ENCODE measurements around the gene ZGPAT.

ZGPAT gene

GRCh38 chr20:63765902-63766301, 58.1 kb downstream of the ZGPAT start:
- Histone ChIP-seq H2BK15ac (ENCODE audit: low read length) (no peak overlapping the region), H3K9me3 (replicated peaks in 1 of 2; ENCODE audit: control insufficient read depth in 2 of 2, insufficient read depth in 1 of 2, low read depth in 1 of 2, low read length in 2 of 2) (peaks cover 0 to 2% of the 10 kb centered on the region in 2 donors), H4K91ac (ENCODE audit: low read depth, low read length, poor library complexity) (no peak overlapping the region), H3K79me1 (ENCODE audit: low read depth, low read length) (peaks cover 3% of the 10 kb centered on the region), H4K8ac (ENCODE audit: low read depth, low read length) (no peak overlapping the region), H3K14ac (ENCODE audit: low read length) (no peak overlapping the region), H3K23ac (ENCODE audit: low read depth, low read length, poor library complexity) (no peak overlapping the region), H2AFZ (ENCODE audit: low read length) (no peak overlapping the region), H2AK5ac (ENCODE audit: low read depth, low read length) (no peak overlapping the region), H2BK5ac (ENCODE audit: low read length) (no peak overlapping the region), H3K4ac (ENCODE audit: low read length) (no peak overlapping the region), H3K9ac (ENCODE audit: low read depth, low read length, poor library complexity) (no peak overlapping the region), H3K27ac (replicated peaks; ENCODE audit: low read length) (no peak overlapping the region), H3K27me3 (ENCODE audit: control insufficient read depth in 3 of 3, insufficient read depth in 3 of 3, low read depth in 1 of 3, low read length in 3 of 3) (no peaks in the 10 kb centered on the region), H3K4me1 (ENCODE audit: control insufficient read depth in 2 of 2, insufficient read depth in 1 of 2, low read depth in 1 of 2, low read length in 2 of 2) (no peaks in the 10 kb centered on the region), H3K18ac (ENCODE audit: low read length) (no peak overlapping the region), H3K4me3 (ENCODE audit: low read length in 2 of 2) (no peak overlapping the region), H2BK12ac (ENCODE audit: low read length) (no peak overlapping the region), H2BK120ac (ENCODE audit: low read depth, low read length) (no peak overlapping the region), H3K4me2 (ENCODE audit: insufficient read depth, low read length, poor library complexity, severe bottlenecking) (no peak overlapping the region), H3K36me3 (replicated peaks in 1 of 2; ENCODE audit: control insufficient read depth in 2 of 2, insufficient read depth in 2 of 2, low read length in 2 of 2) (peaks cover 3 to 65% of the 10 kb centered on the region in 2 donors)
- DNase-seq (ENCODE audit: low spot score) = no peak
- WGBS, 2 donors (ENCODE audit: extremely low coverage in 2 of 2, insufficient read length in 2 of 2, insufficient replicate concordance in 1 of 2) = no CpG with 5 or more reads among the region's 7 CpGs

- no CpG with 5 or more reads among the region's 38 CpGs for WGBS, 2 donors (ENCODE audit: extremely low coverage in 2 of 2, insufficient read length in 2 of 2, insufficient replicate concordance in 1 of 2)
These were observed 59.0 kb downstream of the ZGPAT start for GRCh38 chr20:63766695-63767426.

GRCh38 chr20:63767456-63767855, 59.6 kb downstream of the ZGPAT start:
- Histone ChIP-seq H2AK5ac (ENCODE audit: low read depth, low read length) (no peak overlapping the region), H3K27me3 (ENCODE audit: control insufficient read depth in 3 of 3, insufficient read depth in 3 of 3, low read depth in 1 of 3, low read length in 3 of 3) (no peaks in the 10 kb centered on the region), H3K4ac (ENCODE audit: low read length) (no peak overlapping the region), H2BK12ac (ENCODE audit: low read length) (no peak overlapping the region), H3K4me2 (ENCODE audit: insufficient read depth, low read length, poor library complexity, severe bottlenecking) (no peak overlapping the region), H3K4me3 (ENCODE audit: low read length in 2 of 2) (no peak overlapping the region), H4K8ac (ENCODE audit: low read depth, low read length) (no peak overlapping the region), H2AFZ (ENCODE audit: low read length) (no peak overlapping the region), H3K14ac (ENCODE audit: low read length) (no peak overlapping the region), H3K79me1 (ENCODE audit: low read depth, low read length) (peaks cover 3% of the 10 kb centered on the region), H2BK5ac (ENCODE audit: low read length) (peak overlapping the region; percentile 39), H3K9ac (ENCODE audit: low read depth, low read length, poor library complexity) (no peak overlapping the region), H4K91ac (ENCODE audit: low read depth, low read length, poor library complexity) (no peak overlapping the region), H3K9me3 (replicated peaks in 1 of 2; ENCODE audit: control insufficient read depth in 2 of 2, insufficient read depth in 1 of 2, low read depth in 1 of 2, low read length in 2 of 2) (peaks cover 0 to 2% of the 10 kb centered on the region in 2 donors), H2BK120ac (ENCODE audit: low read depth, low read length) (no peak overlapping the region), H3K27ac (replicated peaks; ENCODE audit: low read length) (no peak overlapping the region), H3K23ac (ENCODE audit: low read depth, low read length, poor library complexity) (peak overlapping the region; percentile 67), H2BK15ac (ENCODE audit: low read length) (no peak overlapping the region), H3K36me3 (replicated peaks in 1 of 2; ENCODE audit: control insufficient read depth in 2 of 2, insufficient read depth in 2 of 2, low read length in 2 of 2) (peaks cover 3 to 70% of the 10 kb centered on the region in 2 donors), H3K4me1 (ENCODE audit: control insufficient read depth in 2 of 2, insufficient read depth in 1 of 2, low read depth in 1 of 2, low read length in 2 of 2) (no peaks in the 10 kb centered on the region), H3K18ac (ENCODE audit: low read length) (no peak overlapping the region)
- WGBS, 2 donors (ENCODE audit: extremely low coverage in 2 of 2, insufficient read length in 2 of 2, insufficient replicate concordance in 1 of 2) = no CpG with 5 or more reads among the region's 18 CpGs
- DNase-seq (ENCODE audit: low spot score) = no peak

More at GRCh38 chr20:63766695-63767426, 59.0 kb downstream of the ZGPAT start:
- DNase-seq (ENCODE audit: low spot score) = no peak
- Histone ChIP-seq H3K18ac (ENCODE audit: low read length) (no peak overlapping the region), H2BK5ac (ENCODE audit: low read length) (peak overlapping the region; percentile 39), H3K23ac (ENCODE audit: low read depth, low read length, poor library complexity) (no peak overlapping the region), H2BK12ac (ENCODE audit: low read length) (no peak overlapping the region), H3K9me3 (replicated peaks in 1 of 2; ENCODE audit: control insufficient read depth in 2 of 2, insufficient read depth in 1 of 2, low read depth in 1 of 2, low read length in 2 of 2) (peaks cover 0 to 2% of the 10 kb centered on the region in 2 donors), H3K4me3 (ENCODE audit: low read length in 2 of 2) (no peak overlapping the region), H2BK15ac (ENCODE audit: low read length) (no peak overlapping the region), H3K14ac (ENCODE audit: low read length) (no peak overlapping the region), H2BK120ac (ENCODE audit: low read depth, low read length) (no peak overlapping the region), H3K9ac (ENCODE audit: low read depth, low read length, poor library complexity) (no peak overlapping the region), H4K8ac (ENCODE audit: low read depth, low read length) (no peak overlapping the region), H2AFZ (ENCODE audit: low read length) (no peak overlapping the region), H3K4ac (ENCODE audit: low read length) (no peak overlapping the region), H3K36me3 (replicated peaks in 1 of 2; ENCODE audit: control insufficient read depth in 2 of 2, insufficient read depth in 2 of 2, low read length in 2 of 2) (peaks cover 3 to 73% of the 10 kb centered on the region in 2 donors), H3K79me1 (ENCODE audit: low read depth, low read length) (peaks cover 3% of the 10 kb centered on the region), H3K4me1 (ENCODE audit: control insufficient read depth in 2 of 2, insufficient read depth in 1 of 2, low read depth in 1 of 2, low read length in 2 of 2) (no peaks in the 10 kb centered on the region), H3K27ac (replicated peaks; ENCODE audit: low read length) (no peak overlapping the region), H3K27me3 (ENCODE audit: control insufficient read depth in 3 of 3, insufficient read depth in 3 of 3, low read depth in 1 of 3, low read length in 3 of 3) (no peaks in the 10 kb centered on the region), H2AK5ac (ENCODE audit: low read depth, low read length) (no peak overlapping the region), H3K4me2 (ENCODE audit: insufficient read depth, low read length, poor library complexity, severe bottlenecking) (no peak overlapping the region), H4K91ac (ENCODE audit: low read depth, low read length, poor library complexity) (no peak overlapping the region)

GRCh38 chr20:63767886-63768285, 60.0 kb downstream of the ZGPAT start:
- no peaks in the 10 kb centered on the region for H3K4me1 ChIP-seq (ENCODE audit: control insufficient read depth in 2 of 2, insufficient read depth in 1 of 2, low read depth in 1 of 2, low read length in 2 of 2)
- peaks cover 3 to 66% of the 10 kb centered on the region in 2 donors for H3K36me3 ChIP-seq (replicated peaks in 1 of 2; ENCODE audit: control insufficient read depth in 2 of 2, insufficient read depth in 2 of 2, low read length in 2 of 2)
- no peak overlapping the region for H2BK12ac ChIP-seq (ENCODE audit: low read length)
- peaks cover 0 to 2% of the 10 kb centered on the region in 2 donors for H3K9me3 ChIP-seq (replicated peaks in 1 of 2; ENCODE audit: control insufficient read depth in 2 of 2, insufficient read depth in 1 of 2, low read depth in 1 of 2, low read length in 2 of 2)
- no peak overlapping the region for H4K91ac ChIP-seq (ENCODE audit: low read depth, low read length, poor library complexity)
- peak overlapping the region; percentile 19 for H3K18ac ChIP-seq (ENCODE audit: low read length)
- H3K27me3 ChIP-seq (ENCODE audit: control insufficient read depth in 3 of 3, insufficient read depth in 3 of 3, low read depth in 1 of 3, low read length in 3 of 3) = no peaks in the 10 kb centered on the region
- H2BK120ac ChIP-seq (ENCODE audit: low read depth, low read length) = no peak overlapping the region
- H2BK5ac ChIP-seq (ENCODE audit: low read length) = peak overlapping the region; percentile 39
- no peak overlapping the region for H3K9ac ChIP-seq (ENCODE audit: low read depth, low read length, poor library complexity)
- H3K27ac ChIP-seq (replicated peaks; ENCODE audit: low read length) = no peak overlapping the region
- H2AK5ac ChIP-seq (ENCODE audit: low read depth, low read length) = no peak overlapping the region
- WGBS, 2 donors (ENCODE audit: extremely low coverage in 2 of 2, insufficient read length in 2 of 2, insufficient replicate concordance in 1 of 2) = no CpG with 5 or more reads among the region's 7 CpGs
- no peak overlapping the region for H2BK15ac ChIP-seq (ENCODE audit: low read length)
- H3K14ac ChIP-seq (ENCODE audit: low read length) = no peak overlapping the region
- DNase-seq (ENCODE audit: low spot score) = no peak
- H3K4me3 ChIP-seq (ENCODE audit: low read length in 2 of 2) = no peak overlapping the region
- H3K23ac ChIP-seq (ENCODE audit: low read depth, low read length, poor library complexity) = peak overlapping the region; percentile 67
- no peak overlapping the region for H3K4me2 ChIP-seq (ENCODE audit: insufficient read depth, low read length, poor library complexity, severe bottlenecking)
- H4K8ac ChIP-seq (ENCODE audit: low read depth, low read length) = no peak overlapping the region
- no peak overlapping the region for H2AFZ ChIP-seq (ENCODE audit: low read length)
- H3K4ac ChIP-seq (ENCODE audit: low read length) = no peak overlapping the region
- H3K79me1 ChIP-seq (ENCODE audit: low read depth, low read length) = peaks cover 3% of the 10 kb centered on the region

All from neuronal stem cell (in vitro differentiated cells).